ENCODE measurements around the gene STARD9.

STARD9 gene

DNA sequence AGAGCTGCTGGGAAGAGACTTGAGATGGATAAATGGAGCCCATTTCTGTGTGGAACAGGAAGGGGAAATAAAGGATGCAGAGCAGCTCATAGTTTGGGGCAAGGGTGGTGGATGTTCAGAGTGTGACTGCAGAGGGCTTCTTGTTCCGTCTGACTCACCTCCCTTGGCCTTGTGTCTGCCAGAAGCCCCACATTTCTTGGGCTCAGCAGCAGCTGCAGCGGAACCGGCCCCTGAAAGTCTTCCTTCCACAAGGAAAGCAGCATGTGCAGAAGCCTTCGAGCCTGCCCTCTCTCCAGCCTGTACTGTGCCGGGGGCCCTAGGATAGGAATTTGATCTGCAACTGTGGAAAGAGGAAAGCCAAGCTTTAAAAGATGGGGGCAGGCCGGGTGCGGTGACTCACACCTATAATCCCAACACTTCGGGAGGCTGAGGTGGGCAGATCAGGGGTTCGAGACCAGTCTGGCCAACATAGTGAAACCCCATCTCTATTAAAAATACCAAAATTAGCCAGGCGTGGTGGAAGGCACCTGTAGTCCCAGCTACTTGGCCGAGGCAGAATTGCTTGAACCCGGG lies 150.0 kb downstream of the STARD9 start:
- no peaks in the 10 kb centered on the region for H3K27me3 ChIP-seq
- H3K4me3 ChIP-seq: no peak overlapping the region
- TF ChIP-seq Cebpa-rat (IDR thresholded peaks at IDR 0.05): no peak
- H3K27ac ChIP-seq: no peak overlapping the region
- H3K4me1 ChIP-seq: peaks cover 9% of the 10 kb centered on the region
- peaks cover 35% of the 10 kb centered on the region; the same call in 1 of the 2 replicates for H4K20me1 ChIP-seq
- H3K9me3 ChIP-seq: no peaks in the 10 kb centered on the region
- H3K9ac ChIP-seq: no peak overlapping the region
- H3K36me3 ChIP-seq: peaks cover 98% of the 10 kb centered on the region
- H3K4me2 ChIP-seq: no peak overlapping the region

- Histone ChIP-seq H3K36me3 (peaks cover 99% of the 10 kb centered on the region), H3K4me2 (no peak overlapping the region), H3K4me1 (peaks cover 9% of the 10 kb centered on the region), H3K27me3 (no peaks in the 10 kb centered on the region), H3K27ac (no peak overlapping the region), H4K20me1 (peaks cover 42% of the 10 kb centered on the region), H3K4me3 (no peak overlapping the region), H3K9me3 (no peaks in the 10 kb centered on the region), H3K9ac (no peak overlapping the region)
- no peak for TF ChIP-seq Cebpa-rat (IDR thresholded peaks at IDR 0.05)
Observed at GRCh38 chr15:42726114-42726513, 150.7 kb downstream of the STARD9 start.

- Histone ChIP-seq H3K4me1 (no peaks in the 10 kb centered on the region), H3K4me3 (no peak overlapping the region), H4K20me1 (peaks cover 57% of the 10 kb centered on the region), H3K36me3 (peaks cover 99% of the 10 kb centered on the region), H3K9ac (no peak overlapping the region), H3K27ac (no peak overlapping the region), H3K9me3 (no peaks in the 10 kb centered on the region), H3K4me2 (no peak overlapping the region), H3K27me3 (no peaks in the 10 kb centered on the region)
- TF ChIP-seq Cebpa-rat (IDR thresholded peaks at IDR 0.05): no peak
Observed at GRCh38 chr15:42727750-42728381, 152.5 kb downstream of the STARD9 start.

GRCh38 chr15:42728560-42728959 lies 153.2 kb downstream of the STARD9 start:
- H3K27me3 ChIP-seq: no peaks in the 10 kb centered on the region
- H3K4me1 ChIP-seq: no peaks in the 10 kb centered on the region
- H3K9me3 ChIP-seq: no peaks in the 10 kb centered on the region
- peaks cover 64% of the 10 kb centered on the region for H4K20me1 ChIP-seq
- H3K9ac ChIP-seq: no peak overlapping the region
- H3K27ac ChIP-seq: no peak overlapping the region
- no peak overlapping the region for H3K4me2 ChIP-seq
- H3K4me3 ChIP-seq: no peak overlapping the region
- no peak for TF ChIP-seq Cebpa-rat (IDR thresholded peaks at IDR 0.05)
- H3K36me3 ChIP-seq: peaks cover 99% of the 10 kb centered on the region

GRCh38 chr15:42728972-42729371 lies 153.6 kb downstream of the STARD9 start:
- no peaks in the 10 kb centered on the region for H3K9me3 ChIP-seq
- H4K20me1 ChIP-seq: peaks cover 67% of the 10 kb centered on the region
- no peak for TF ChIP-seq Cebpa-rat (IDR thresholded peaks at IDR 0.05)
- no peaks in the 10 kb centered on the region for H3K27me3 ChIP-seq
- H3K4me2 ChIP-seq: no peak overlapping the region
- peaks cover 99% of the 10 kb centered on the region for H3K36me3 ChIP-seq
- no peak overlapping the region for H3K27ac ChIP-seq
- no peaks in the 10 kb centered on the region for H3K4me1 ChIP-seq
- H3K4me3 ChIP-seq: no peak overlapping the region
- no peak overlapping the region for H3K9ac ChIP-seq

DNA sequence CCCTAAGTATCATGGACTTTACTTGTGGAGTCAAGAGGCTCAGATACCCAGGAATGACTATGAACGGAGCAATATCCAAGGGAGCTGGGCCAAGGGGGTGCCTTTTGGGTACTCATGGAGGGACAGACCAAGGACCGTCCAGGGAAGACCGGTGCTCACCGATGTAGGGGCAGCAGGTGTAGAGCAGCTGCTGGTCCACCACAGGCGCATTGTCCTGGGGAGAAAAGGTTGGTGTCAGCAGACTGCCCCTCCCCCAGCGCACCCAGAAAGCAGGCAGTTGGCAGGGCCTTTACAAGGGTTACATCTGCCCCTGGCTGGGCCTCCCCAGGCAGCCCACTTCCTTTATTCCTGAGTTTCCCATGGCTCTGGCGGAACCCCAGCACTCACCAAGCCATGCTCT lies 154.0 kb downstream of the STARD9 start:
- Histone ChIP-seq H3K27me3 (no peaks in the 10 kb centered on the region), H3K9me3 (no peaks in the 10 kb centered on the region), H3K9ac (no peak overlapping the region), H4K20me1 (peaks cover 70% of the 10 kb centered on the region), H3K4me3 (no peak overlapping the region), H3K4me2 (no peak overlapping the region), H3K27ac (no peak overlapping the region), H3K4me1 (peaks cover 3% of the 10 kb centered on the region), H3K36me3 (peaks cover 99% of the 10 kb centered on the region)
- no peak for TF ChIP-seq Cebpa-rat (IDR thresholded peaks at IDR 0.05)

GRCh38 chr15:42730135-42730534 lies 154.7 kb downstream of the STARD9 start:
- Histone ChIP-seq H3K27ac (no peak overlapping the region), H3K4me1 (peaks cover 10% of the 10 kb centered on the region), H3K9ac (no peak overlapping the region), H4K20me1 (peaks cover 74% of the 10 kb centered on the region), H3K27me3 (no peaks in the 10 kb centered on the region), H3K4me3 (no peak overlapping the region), H3K4me2 (no peak overlapping the region), H3K9me3 (no peaks in the 10 kb centered on the region), H3K36me3 (peaks cover 99% of the 10 kb centered on the region)
- TF ChIP-seq Cebpa-rat (IDR thresholded peaks at IDR 0.05): no peak

DNA sequence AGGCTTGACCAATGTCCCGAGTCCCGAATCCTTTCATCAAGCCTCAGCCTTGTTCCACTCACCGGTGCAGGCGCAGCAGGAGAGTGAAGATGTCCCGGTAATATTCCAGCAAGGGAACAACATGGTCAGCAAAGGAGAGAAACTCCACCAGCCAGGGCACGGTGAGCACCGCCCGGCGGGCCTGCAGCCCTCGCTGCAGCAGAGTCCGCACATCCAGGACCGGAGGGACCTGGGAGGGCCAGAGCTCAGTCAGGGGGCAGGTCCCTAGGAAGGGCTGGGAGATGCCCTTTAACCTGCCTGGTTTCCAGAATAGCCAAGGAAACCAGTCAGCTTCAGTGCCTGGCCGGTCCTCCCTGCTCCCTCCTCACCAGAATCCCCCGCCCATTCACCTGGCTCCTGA lies 155.1 kb downstream of the STARD9 start:
- Histone ChIP-seq H3K36me3 (peaks cover 99% of the 10 kb centered on the region), H3K9ac (no peak overlapping the region), H4K20me1 (peaks cover 78% of the 10 kb centered on the region), H3K4me1 (peaks cover 14% of the 10 kb centered on the region), H3K4me3 (no peak overlapping the region), H3K27ac (no peak overlapping the region), H3K27me3 (no peaks in the 10 kb centered on the region), H3K4me2 (no peak overlapping the region), H3K9me3 (no peaks in the 10 kb centered on the region)
- TF ChIP-seq Cebpa-rat (IDR thresholded peaks at IDR 0.05): no peak

- no peaks in the 10 kb centered on the region for H3K27me3 ChIP-seq
- no peaks in the 10 kb centered on the region for H3K9me3 ChIP-seq
- H3K4me2 ChIP-seq: no peak overlapping the region
- peaks cover 82% of the 10 kb centered on the region for H4K20me1 ChIP-seq
- H3K4me1 ChIP-seq: peaks cover 21% of the 10 kb centered on the region
- H3K9ac ChIP-seq: 0 out of 2 replicates have a peak overlapping the region, but pooled peaks have one; percentile 8
- H3K4me3 ChIP-seq: no peak overlapping the region
- no peak for TF ChIP-seq Cebpa-rat (IDR thresholded peaks at IDR 0.05)
- no peak overlapping the region for H3K27ac ChIP-seq
- peaks cover 92% of the 10 kb centered on the region for H3K36me3 ChIP-seq
Observed at GRCh38 chr15:42731461-42731860, 156.1 kb downstream of the STARD9 start.

GRCh38 chr15:42732095-42732827 lies 156.9 kb downstream of the STARD9 start:
- TF ChIP-seq Cebpa-rat (IDR thresholded peaks at IDR 0.05): no peak
- Histone ChIP-seq H3K4me3 (no peak overlapping the region), H3K36me3 (peaks cover 84% of the 10 kb centered on the region), H3K27me3 (no peaks in the 10 kb centered on the region), H4K20me1 (peaks cover 76% of the 10 kb centered on the region), H3K9ac (0 out of 2 replicates have a peak overlapping the region, but pooled peaks have one; percentile 8), H3K9me3 (no peaks in the 10 kb centered on the region), H3K27ac (no peak overlapping the region), H3K4me2 (no peak overlapping the region), H3K4me1 (peaks cover 23% of the 10 kb centered on the region)
